Hepatocyte (in vitro differentiated cells): Measurements from ENCODE around the gene SPDYE16.
"Not testable (repeated sequence)": the region's sequence is repeated elsewhere in the genome, so short reads cannot be mapped to it uniquely, and the experiment has no call there.

Experiments
- CTCF ChIP-seq: fragments of 200-600 bp; sonication (generic); IDR thresholded peaks from 2 replicates; pipeline ENCODE4 v1.5.1; 2016; ENCODE audit warnings: antibody characterized with exemption, mild to moderate bottlenecking; ENCODE audit not compliant: poor library complexity
- EZH2phosphoT487 ChIP-seq: fragments of 200-600 bp; sonication (generic); IDR thresholded peaks from one replicate; pipeline ENCODE4 v1.6.1; 2018; ENCODE audit warnings: antibody characterized with exemption, mild to moderate bottlenecking, low read depth, moderate library complexity; ENCODE audit not compliant: unreplicated experiment, severe bottlenecking

DNA sequence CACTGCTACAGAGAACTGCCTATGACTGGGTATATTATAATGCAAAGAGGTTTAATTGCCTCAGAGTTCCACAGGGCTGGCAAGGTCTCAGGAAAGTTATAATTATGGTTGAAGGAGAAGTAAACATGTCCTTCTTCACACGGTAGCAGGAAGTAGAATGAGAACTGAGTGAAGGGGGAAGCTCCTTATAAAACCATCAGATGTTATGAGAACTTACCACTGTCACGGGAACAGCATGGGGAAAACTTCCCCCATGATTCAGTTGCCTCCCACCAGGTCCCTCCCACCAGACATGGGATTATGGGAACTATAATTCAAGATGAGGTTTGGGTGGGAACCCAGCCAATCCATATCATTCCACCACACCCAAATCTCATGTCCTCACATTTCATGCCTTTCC lies 49.6 kb upstream of the SPDYE16 start:
- not testable (repeated sequence) for TF ChIP-seq CTCF, EZH2phosphoT487
